Amniotic stem cell (primary cell): ENCODE measurements around the gene KRIT1.

Experiments
- DNase-seq: peaks from one replicate; lab custom pipeline; 2025; lab: John Stamatoyannopoulos, UW

Gene KRIT1

DNA sequence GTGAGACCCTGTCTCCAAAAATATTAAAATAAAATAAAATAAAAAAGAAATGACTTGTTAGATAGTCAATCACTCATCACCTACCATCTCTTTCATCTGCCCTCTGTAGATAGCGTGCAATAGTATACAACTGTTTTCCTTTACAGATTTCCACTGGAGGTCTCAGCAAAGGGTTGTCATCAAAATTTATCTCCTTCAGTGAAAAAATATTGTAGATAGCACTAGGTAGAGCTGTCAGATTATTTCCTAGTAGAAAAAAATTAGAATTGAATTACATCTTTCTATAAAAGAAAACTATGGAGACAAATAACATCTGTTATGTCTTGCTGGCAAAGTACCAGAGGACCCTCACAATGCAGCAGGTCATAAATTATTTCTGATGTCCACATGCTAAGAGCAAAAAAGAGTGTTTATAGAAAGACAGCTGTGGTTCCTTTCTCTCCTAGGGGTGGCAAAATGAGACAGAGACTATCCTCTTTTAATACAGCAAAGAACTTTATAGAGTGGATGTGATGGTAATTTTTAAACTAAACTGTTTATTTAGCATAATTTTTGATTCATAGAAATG is 95.2 kb downstream of the KRIT1 start:
- DNase-seq = no peak

GRCh38 chr7:92149736-92150239 is 95.9 kb downstream of the KRIT1 start:
- no peak for DNase-seq
